Panc1 (cell line): ENCODE measurements around the gene CBARP. TPM values are rescaled to one million over a fixed set of nuclear protein-coding genes. Genes with fewer than 3 reads are reported as not detected.

Experiments used
- ATAC-seq: fragments of 200-7000 bp; cut with Tn5 transposase; 2 replicates; pipeline ENCODE4 v1.9.1; 2020; ENCODE audit warnings: mild to moderate bottlenecking, moderate library complexity
- BruUV-seq: library from RNA; stranded (reverse); fragments of 400-500 nt; replicated peaks from 2 replicates; lab custom pipeline; 2021; lab: Mats Ljungman, UMichigan
- CTCF ChIA-PET: fragments of 300-600 bp; sonication (Branson Sonifier 250); formaldehyde crosslinking; loops from one replicate; lab custom pipeline; 2022; ENCODE audit warnings: antibody characterized with exemption; lab: Charles Lee
- POLR2A ChIA-PET: fragments of 300-600 bp; sonication (Branson Sonifier 250); formaldehyde crosslinking; loops from one replicate; lab custom pipeline; 2022; ENCODE audit warnings: antibody characterized with exemption; lab: Charles Lee
- DNase-seq: peaks from one replicate; pipeline ENCODE4 v3.0.0-alpha.2; 2010; ENCODE audit warnings: low read depth, low spot score
- H3K27ac ChIP-seq: 2 replicates; pipeline ENCODE4 v1.5.1; 2011; ENCODE audit warnings: mild to moderate bottlenecking, low read length, inconsistent platforms
- H3K27me3 ChIP-seq: fragments of 200-500 bp; sonication (Bioruptor generic); 2 replicates; pipeline ENCODE4 v1.6.0; 2014; ENCODE audit warnings: low read length, inconsistent platforms; ENCODE audit not compliant: control insufficient read depth, insufficient read depth
- H3K36me3 ChIP-seq: fragments of 200-500 bp; sonication (Bioruptor generic); 2 replicates; pipeline ENCODE4 v1.5.1; 2014; ENCODE audit warnings: inconsistent platforms, mild to moderate bottlenecking, low read length, moderate library complexity; ENCODE audit not compliant: control insufficient read depth, insufficient read depth
- H3K4me1 ChIP-seq: 2 replicates; pipeline ENCODE4 v1.5.1; 2011; ENCODE audit warnings: inconsistent platforms, mild to moderate bottlenecking, low read length, moderate library complexity; ENCODE audit not compliant: control insufficient read depth, insufficient read depth
- H3K4me3 ChIP-seq, 2 experiments: 2 replicates each; pipeline ENCODE4 v1.5.1; 2011 to 2012; ENCODE audit warnings: low read depth in 2 of 2, low read length in 2 of 2, mild to moderate bottlenecking in 2 of 2, inconsistent platforms in 1 of 2, moderate library complexity in 1 of 2
- H3K9me3 ChIP-seq: fragments of 200-500 bp; sonication (Bioruptor generic); 2 replicates; pipeline ENCODE4 v1.5.1; 2014; ENCODE audit warnings: low read depth, mild to moderate bottlenecking, inconsistent platforms, low read length, moderate library complexity; ENCODE audit not compliant: control insufficient read depth, insufficient read depth
- CTCF ChIP-seq: fragments of 450-650 bp; IDR thresholded peaks from 2 replicates; pipeline ENCODE4 v1.5.1; 2017; ENCODE audit warnings: mild to moderate bottlenecking
- POLR2AphosphoS5 ChIP-seq: IDR thresholded peaks from 2 replicates; pipeline ENCODE4 v1.6.1; 2012; ENCODE audit warnings: mild to moderate bottlenecking, low read depth, low read length, moderate library complexity
- REST ChIP-seq, 2 experiments: IDR thresholded peaks; 2 replicates each; pipeline ENCODE4 v1.6.1; 2011 to 2012; ENCODE audit warnings: low read depth in 2 of 2, control low read depth in 1 of 2, low read length in 1 of 2, mild to moderate bottlenecking in 1 of 2, moderate library complexity in 1 of 2; ENCODE audit not compliant: insufficient read depth in 1 of 2
- SIN3A ChIP-seq: IDR thresholded peaks from 2 replicates; pipeline ENCODE4 v1.6.1; 2012; ENCODE audit warnings: low read depth, mild to moderate bottlenecking, low read length, moderate library complexity, borderline replicate concordance; ENCODE audit not compliant: insufficient read depth
- TCF7L2 ChIP-seq: IDR thresholded peaks from 2 replicates; pipeline ENCODE4 v1.6.1; 2011; ENCODE audit warnings: mild to moderate bottlenecking, low read depth, low read length, inconsistent platforms
- in situ Hi-C: cut with HindIII; loops from 2 replicates; pipeline ENCODE4 v1.10.0; 2016; ENCODE audit warnings: low sequenced_read_pairs, low pct_unique_long_range_greater_than_20kb
- intact Hi-C: fragments of 100-400 bp; cut with micrococcal nuclease; formaldehyde crosslinking; loops from one replicate; pipeline ENCODE4 v1.10.0; 2022; ENCODE audit not compliant: unreplicated experiment
- total RNA-seq: library from RNA; stranded (reverse); gene quantifications from one replicate; pipeline ENCODE4 v1.2.1, GENCODE V29; 2021; ENCODE audit not compliant: unreplicated experiment

The CBARP gene
- total RNA-seq, 1 experiment from 2014 or later: 14.5 TPM

- no peaks in the 10 kb centered on the region; the same call in 1 of the 2 replicates for H3K36me3 ChIP-seq
- DNase-seq (no peak), ATAC-seq (no peak)
- H3K27ac ChIP-seq: peak overlapping the region; percentile 39; the same call in 1 of the 2 replicates
- no TSS peak for BruUV-seq
- ChIA-PET POLR2A (interaction anchor here (0.6 kb wide), 1 partner anchor 930 kb away, joined by 4 read pairs; no protein-coding TSS in a partner anchor), CTCF (interaction anchor here (0.6 kb wide), 1 partner anchor 24 kb away, joined by 3 read pairs; no protein-coding TSS in a partner anchor)
- H3K27me3 ChIP-seq: no peaks in the 10 kb centered on the region
- H3K4me1 ChIP-seq: peaks cover 53% of the 10 kb centered on the region
- intact Hi-C loops (no loop called here), in situ Hi-C loops (no loop called here)
- TF ChIP-seq CTCF (no peak), TCF7L2 (no peak), SIN3A (no peak), REST (IDR thresholded peaks at IDR 0.05; ENCODE audit: insufficient read depth in 1 of 2, low read depth in 2 of 2, low read length in 1 of 2) (no peak), POLR2AphosphoS5 (no peak)
- no peak overlapping the region for H3K4me3 ChIP-seq
- no peaks in the 10 kb centered on the region for H3K9me3 ChIP-seq
These were observed 26.1 kb downstream of the CBARP start for GRCh38 chr19:1211494-1212234.

GRCh38 chr19:1210227-1210538 is 27.6 kb downstream of the CBARP start:
- peak overlapping the region in 1 of 2 experiments; percentile 16; a peak in 2 of 4 replicates for H3K4me3 ChIP-seq
- BruUV-seq: no TSS peak

More at GRCh38 chr19:1210227-1210538, 27.6 kb downstream of the CBARP start:
- in situ Hi-C loops (no loop called here), intact Hi-C loops (no loop called here)
- no peak for ATAC-seq
- H3K4me1 ChIP-seq: peaks cover 41% of the 10 kb centered on the region
- H3K36me3 ChIP-seq: no peaks in the 10 kb centered on the region; the same call in none of the 2 replicates
- peak overlapping the region; percentile 46 for H3K27ac ChIP-seq
- H3K9me3 ChIP-seq: no peaks in the 10 kb centered on the region
- DNase-seq: no peak
- ChIA-PET POLR2A (no interaction called here), CTCF (interaction anchor here (0.6 kb wide), 1 partner anchor 42 kb away, joined by 3 read pairs; no protein-coding TSS in a partner anchor)
- TF ChIP-seq CTCF (no peak), SIN3A (no peak), REST (IDR thresholded peaks at IDR 0.05; ENCODE audit: insufficient read depth in 1 of 2, low read depth in 2 of 2, low read length in 1 of 2) (no peak), POLR2AphosphoS5 (no peak), TCF7L2 (no peak)
- H3K27me3 ChIP-seq: no peaks in the 10 kb centered on the region
